ENCODE results near the gene PPIB.
A peak's percentile ranks its signal among the peaks of the same experiment; 100 is the strongest.

DNA sequence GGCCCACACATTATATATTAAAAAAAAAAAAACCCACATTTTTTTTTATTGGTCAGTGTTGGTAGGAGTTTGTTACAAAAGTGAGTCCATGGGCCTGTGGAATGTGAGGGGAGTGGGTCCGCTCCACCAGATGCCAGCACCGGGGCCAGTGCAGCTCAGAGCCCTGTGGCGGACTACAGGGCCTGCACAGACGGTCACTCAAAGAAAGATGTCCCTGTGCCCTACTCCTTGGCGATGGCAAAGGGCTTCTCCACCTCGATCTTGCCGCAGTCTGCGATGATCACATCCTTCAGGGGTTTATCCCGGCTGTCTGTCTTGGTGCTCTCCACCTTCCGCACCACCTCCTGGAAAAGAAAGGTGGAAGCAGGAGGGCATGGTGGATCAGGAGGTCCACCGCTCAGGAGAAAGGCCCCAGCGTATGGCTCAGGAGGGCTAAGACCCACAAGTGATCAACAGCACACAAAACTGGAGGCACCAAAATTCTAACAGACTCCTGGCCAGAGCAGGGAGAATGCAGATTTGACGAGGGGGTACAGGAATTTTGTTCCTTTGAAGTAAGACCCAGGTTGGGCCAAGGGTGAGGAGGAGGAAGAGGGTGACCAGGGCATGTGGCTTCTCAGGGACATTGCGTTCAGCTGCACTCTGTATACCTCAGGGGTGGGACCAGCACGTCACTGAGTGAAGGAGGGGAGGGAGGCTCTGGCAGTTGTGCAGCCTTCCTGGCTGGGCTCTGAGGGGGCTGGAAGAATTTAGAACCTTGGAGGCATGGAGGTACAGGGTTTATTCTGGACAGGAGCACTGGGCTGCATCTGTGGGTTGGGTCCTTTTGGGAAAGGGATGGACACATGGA lies 6.8 kb downstream of the PPIB start:
- TF ChIP-seq POLR2A (IDR thresholded peaks at IDR 0.05) (no peak), POLR2AphosphoS5 (IDR thresholded peaks at IDR 0.05) (peak in 2 of 3 donors; percentile 37 to 49)
- TF ChIP-seq, protein P1, sequence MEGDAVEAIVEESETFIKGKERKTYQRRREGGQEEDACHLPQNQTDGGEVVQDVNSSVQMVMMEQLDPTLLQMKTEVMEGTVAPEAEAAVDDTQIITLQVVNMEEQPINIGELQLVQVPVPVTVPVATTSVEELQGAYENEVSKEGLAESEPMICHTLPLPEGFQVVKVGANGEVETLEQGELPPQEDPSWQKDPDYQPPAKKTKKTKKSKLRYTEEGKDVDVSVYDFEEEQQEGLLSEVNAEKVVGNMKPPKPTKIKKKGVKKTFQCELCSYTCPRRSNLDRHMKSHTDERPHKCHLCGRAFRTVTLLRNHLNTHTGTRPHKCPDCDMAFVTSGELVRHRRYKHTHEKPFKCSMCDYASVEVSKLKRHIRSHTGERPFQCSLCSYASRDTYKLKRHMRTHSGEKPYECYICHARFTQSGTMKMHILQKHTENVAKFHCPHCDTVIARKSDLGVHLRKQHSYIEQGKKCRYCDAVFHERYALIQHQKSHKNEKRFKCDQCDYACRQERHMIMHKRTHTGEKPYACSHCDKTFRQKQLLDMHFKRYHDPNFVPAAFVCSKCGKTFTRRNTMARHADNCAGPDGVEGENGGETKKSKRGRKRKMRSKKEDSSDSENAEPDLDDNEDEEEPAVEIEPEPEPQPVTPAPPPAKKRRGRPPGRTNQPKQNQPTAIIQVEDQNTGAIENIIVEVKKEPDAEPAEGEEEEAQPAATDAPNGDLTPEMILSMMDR (IDR thresholded peaks at IDR 0.05 in 8 of 11, conservative IDR thresholded peaks at IDR 0.05 in 3 of 11), result no peak

Measured in spleen (tissue), 7 donors.